HepG2 (cell line): ENCODE measurements around the gene MADD. TPM values are rescaled to one million over a fixed set of nuclear protein-coding genes. Genes with fewer than 3 reads are reported as not detected.

Experiments used
- BHLHE40 ChIP-seq: IDR thresholded peaks from 2 replicates; pipeline ENCODE4 v1.6.1; 2011; ENCODE audit warnings: low read length, improper control_type of control experiment
- BRD4 ChIP-seq: sonication (generic); formaldehyde crosslinking; IDR thresholded peaks from 2 replicates; pipeline ENCODE4 v1.4.0; 2020; ENCODE audit warnings: missing genetic modification reagents
- ELF1 ChIP-seq: sonication (generic); formaldehyde crosslinking; IDR thresholded peaks from 2 replicates; pipeline ENCODE4 v1.4.0; 2020; ENCODE audit warnings: missing genetic modification reagents
- HNRNPUL1 ChIP-seq: fragments of 200-400 bp; formaldehyde crosslinking; IDR thresholded peaks from 2 replicates; pipeline ENCODE4 v1.6.1; 2017; ENCODE audit warnings: low read depth, mild to moderate bottlenecking, low read length, moderate library complexity
- MATR3 ChIP-seq: sonication (generic); formaldehyde crosslinking; IDR thresholded peaks from 2 replicates; pipeline ENCODE4 v1.4.0; 2020; ENCODE audit warnings: missing genetic modification reagents
- MTA3 ChIP-seq: sonication (generic); formaldehyde crosslinking; IDR thresholded peaks from 2 replicates; pipeline ENCODE4 v1.4.0; 2020; ENCODE audit warnings: missing genetic modification reagents
- ZBTB38 ChIP-seq: sonication (generic); formaldehyde crosslinking; IDR thresholded peaks from 2 replicates; pipeline ENCODE4 v1.5.1; 2020; ENCODE audit warnings: mild to moderate bottlenecking, missing genetic modification reagents
- ZBTB40 ChIP-seq, 2 experiments: fragments of 450-650 bp in 1 of 2; sonication (generic) in 1 of 2; formaldehyde crosslinking in 1 of 2; IDR thresholded peaks; 2 replicates each; pipeline versions ENCODE4 v1.6.1 to v1.8.0; 2016 to 2022; ENCODE audit warnings: antibody characterized with exemption in 1 of 2, mild to moderate bottlenecking in 1 of 2, missing genetic modification reagents in 1 of 2
- ZNF3 ChIP-seq: IDR thresholded peaks from 2 replicates; pipeline ENCODE4 v1.7.0; 2017; ENCODE audit warnings: inconsistent platforms
- ZNF431 ChIP-seq: sonication (generic); formaldehyde crosslinking; IDR thresholded peaks from 2 replicates; pipeline ENCODE4 v1.9.0; 2022; ENCODE audit warnings: missing genetic modification reagents, low read depth, mild to moderate bottlenecking, borderline replicate concordance
- ZNF546 ChIP-seq: sonication (generic); formaldehyde crosslinking; conservative IDR thresholded peaks from 2 replicates; pipeline ENCODE4 v1.8.1; 2023; ENCODE audit warnings: mild to moderate bottlenecking, missing genetic modification reagents
- ZNF614 ChIP-seq: IDR thresholded peaks from 2 replicates; pipeline ENCODE4 v1.6.1; 2018; ENCODE audit warnings: missing biosample characterization, missing genetic modification reagents, inconsistent platforms, borderline replicate concordance
- ZNF768 ChIP-seq: sonication (generic); formaldehyde crosslinking; IDR thresholded peaks from 2 replicates; pipeline ENCODE4 v1.4.0; 2020; ENCODE audit warnings: missing genetic modification reagents
- polyA plus RNA-seq, 8 experiments: library from polyadenylated mRNA; depleted of rRNA in 3 of 8; stranded (reverse) in 7 of 8; unstranded in 1 of 8; fragments of >200 nt; fragmentation: Illumina TruSeq in 4 of 8; extraction: Trizol in 4 of 8; gene quantifications; 2 replicates each; pipeline versions ENCODE4 v1.2.1 to v1.2.3, GENCODE V29; 2011 to 2016; ENCODE audit warnings: low read depth in 4 of 8, missing spikeins in 1 of 8, mixed read lengths in 1 of 8; ENCODE audit not compliant: insufficient read depth in 1 of 8
- total RNA-seq, 5 experiments: library from RNA; depleted of rRNA; stranded (reverse); fragments of >200 nt; fragmentation: Illumina TruSeq; extraction: Trizol; gene quantifications; 2 replicates each; pipeline ENCODE4 v1.2.3, GENCODE V29; 2016; ENCODE audit warnings: low read depth in 1 of 5
- TF ChIP-seq, protein P1 (sequence below): sonication (generic); formaldehyde crosslinking; IDR thresholded peaks from 2 replicates; pipeline ENCODE4 v1.4.0; 2020; ENCODE audit warnings: mild to moderate bottlenecking, low read depth, missing genetic modification reagents
- TF ChIP-seq, protein P2 (sequence below): sonication (generic); formaldehyde crosslinking; IDR thresholded peaks from 2 replicates; pipeline ENCODE4 v1.4.0; 2020; ENCODE audit warnings: mild to moderate bottlenecking, missing genetic modification reagents
- TF ChIP-seq, protein P3 (sequence below), 2 experiments: fragments of 450-650 bp in 1 of 2; sonication (generic) in 1 of 2; formaldehyde crosslinking; IDR thresholded peaks; 2 replicates each; pipeline versions ENCODE4 v1.5.0 to v1.8.0; 2020 to 2022; ENCODE audit warnings: mild to moderate bottlenecking in 1 of 2, missing genetic modification reagents in 1 of 2
- TF ChIP-seq, protein P4 (sequence below): IDR thresholded peaks from 2 replicates; pipeline ENCODE4 v1.6.1; 2016; ENCODE audit warnings: missing genetic modification reagents, missing compliant biosample characterization

The MADD gene
- total and polyA plus RNA-seq, 2 of the 13 experiments (the other 11 are each of a cell fraction or from before 2014, with no cell fraction given), result 18.0 to 29.2 TPM

DNA sequence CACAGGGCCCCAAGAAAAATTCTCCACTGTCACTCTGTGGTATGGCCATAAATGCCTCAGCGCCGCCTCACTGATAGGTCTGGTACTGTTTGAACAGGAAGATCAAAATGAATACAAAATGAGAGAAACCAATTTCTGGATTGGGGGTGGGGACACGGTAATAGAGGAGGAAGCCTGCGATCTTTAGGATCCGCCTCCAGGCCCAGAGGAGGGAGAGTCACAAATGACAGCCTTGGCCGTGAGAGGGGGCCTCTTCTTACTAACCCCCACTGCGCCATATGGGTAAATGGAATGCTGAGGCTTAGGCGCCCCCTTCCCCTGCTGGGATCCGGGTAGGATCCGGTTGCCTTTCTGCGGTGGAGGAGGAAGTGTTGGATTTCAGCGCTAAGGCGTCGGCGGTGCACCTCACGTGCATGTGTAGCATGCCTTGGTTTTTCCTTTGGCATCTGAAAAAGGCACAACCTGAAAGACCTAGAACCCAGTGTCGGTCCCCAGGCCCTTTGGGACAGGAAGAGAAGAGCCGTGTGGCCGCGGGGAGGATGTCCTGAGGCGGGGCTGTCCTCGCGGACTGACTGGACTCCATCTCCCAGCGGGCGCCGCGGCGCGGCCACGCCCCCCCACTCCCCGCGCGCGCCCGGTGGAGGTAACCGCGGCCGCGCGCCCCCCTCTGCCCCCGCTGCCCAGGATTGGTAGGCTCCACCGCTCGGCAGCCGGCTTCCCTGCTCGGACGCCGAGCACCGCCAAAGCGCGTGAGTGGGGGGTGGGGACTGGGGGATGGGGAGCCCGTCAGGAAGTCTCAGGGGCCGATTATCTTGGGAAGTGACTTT lies 718 bp upstream of the MADD start (continued):
- TF ChIP-seq ELF1, result peak; percentile 84
- TF ChIP-seq, protein P1, sequence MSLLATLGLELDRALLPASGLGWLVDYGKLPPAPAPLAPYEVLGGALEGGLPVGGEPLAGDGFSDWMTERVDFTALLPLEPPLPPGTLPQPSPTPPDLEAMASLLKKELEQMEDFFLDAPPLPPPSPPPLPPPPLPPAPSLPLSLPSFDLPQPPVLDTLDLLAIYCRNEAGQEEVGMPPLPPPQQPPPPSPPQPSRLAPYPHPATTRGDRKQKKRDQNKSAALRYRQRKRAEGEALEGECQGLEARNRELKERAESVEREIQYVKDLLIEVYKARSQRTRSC (CRISPR knock-in tag), result no peak
- TF ChIP-seq ZNF614, result no peak
- no peak for TF ChIP-seq ZBTB40 (IDR thresholded peaks at IDR 0.05)
- TF ChIP-seq ZBTB40 (CRISPR knock-in tag; IDR thresholded peaks at IDR 0.05), result no peak
- TF ChIP-seq ZNF431 (CRISPR knock-in tag), result no peak; the same call in 1 of the 2 replicates
- TF ChIP-seq, protein P2, sequence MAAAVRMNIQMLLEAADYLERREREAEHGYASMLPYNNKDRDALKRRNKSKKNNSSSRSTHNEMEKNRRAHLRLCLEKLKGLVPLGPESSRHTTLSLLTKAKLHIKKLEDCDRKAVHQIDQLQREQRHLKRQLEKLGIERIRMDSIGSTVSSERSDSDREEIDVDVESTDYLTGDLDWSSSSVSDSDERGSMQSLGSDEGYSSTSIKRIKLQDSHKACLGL (CRISPR knock-in tag), result no peak
- no peak for TF ChIP-seq ZNF3 (CRISPR knock-in tag)
- TF ChIP-seq BRD4, result no peak
- TF ChIP-seq, protein P3, sequence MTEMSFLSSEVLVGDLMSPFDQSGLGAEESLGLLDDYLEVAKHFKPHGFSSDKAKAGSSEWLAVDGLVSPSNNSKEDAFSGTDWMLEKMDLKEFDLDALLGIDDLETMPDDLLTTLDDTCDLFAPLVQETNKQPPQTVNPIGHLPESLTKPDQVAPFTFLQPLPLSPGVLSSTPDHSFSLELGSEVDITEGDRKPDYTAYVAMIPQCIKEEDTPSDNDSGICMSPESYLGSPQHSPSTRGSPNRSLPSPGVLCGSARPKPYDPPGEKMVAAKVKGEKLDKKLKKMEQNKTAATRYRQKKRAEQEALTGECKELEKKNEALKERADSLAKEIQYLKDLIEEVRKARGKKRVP (CRISPR knock-in tag; IDR thresholded peaks at IDR 0.05), result no peak
- TF ChIP-seq ZBTB38 (CRISPR knock-in tag), result no peak
- TF ChIP-seq MTA3 (CRISPR knock-in tag), result no peak
- TF ChIP-seq BHLHE40, result peak; percentile 83
- TF ChIP-seq ZNF546 (CRISPR knock-in tag), result 0 out of 2 replicates have a peak, but pooled peaks have one; percentile 47
- TF ChIP-seq, protein P4, sequence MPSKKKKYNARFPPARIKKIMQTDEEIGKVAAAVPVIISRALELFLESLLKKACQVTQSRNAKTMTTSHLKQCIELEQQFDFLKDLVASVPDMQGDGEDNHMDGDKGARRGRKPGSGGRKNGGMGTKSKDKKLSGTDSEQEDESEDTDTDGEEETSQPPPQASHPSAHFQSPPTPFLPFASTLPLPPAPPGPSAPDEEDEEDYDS (CRISPR knock-in tag), result peak; percentile 84
- no peak for TF ChIP-seq ZNF768 (CRISPR knock-in tag)
- no peak for TF ChIP-seq HNRNPUL1
- TF ChIP-seq MATR3 (CRISPR knock-in tag), result no peak
